K562 (cell line): Measurements from ENCODE around the gene GTSE1. TPM values are rescaled to one million over a fixed set of nuclear protein-coding genes. Genes with fewer than 3 reads are reported as not detected.

Source experiments
- ATAC-seq: fragments of 200-7000 bp; cut with Tn5 transposase; 3 replicates; pipeline ENCODE4 v1.9.1; 2020; ENCODE audit warnings: moderate library complexity
- BruUV-seq: library from RNA; stranded (reverse); fragments of 400-500 nt; replicated peaks from 2 replicates; lab custom pipeline; 2021; lab: Mats Ljungman, UMichigan
- CTCF ChIA-PET: fragments of 300-600 bp; formaldehyde crosslinking; extraction: SDS; loops from one replicate; lab custom pipeline; 2021; ENCODE audit warnings: low intra/inter-chr PET ratio; lab: Yijun Ruan, JAX
- POLR2A ChIA-PET: fragments of 300-600, 350-650 bp; sonication (Branson Sonifier 250); formaldehyde crosslinking; extraction: SDS; loops from one replicate; lab custom pipeline; 2021; ENCODE audit warnings: antibody characterized with exemption, inconsistent platforms; lab: Yijun Ruan, JAX
- DNase-seq, 4 experiments: peaks; one replicate each; pipeline versions ENCODE4 v3.0.0 to v3.0.0-alpha.2; 2011 to 2018; ENCODE audit warnings: low spot score in 3 of 4, mixed read lengths in 3 of 4; ENCODE audit errors: extremely low read depth in 1 of 4
- FAIRE-seq: peaks from 2 replicates; lab custom pipeline; 2011; peaks lifted over from hg19 to GRCh38; lab: Jason Lieb, UNC
- H2AFZ ChIP-seq: 2 replicates; pipeline ENCODE4 v1.6.0; 2011; ENCODE audit warnings: low read depth, low read length, control low read depth, inconsistent platforms
- H3K27ac ChIP-seq: fragments of 200-600 bp; 3 replicates; pipeline ENCODE4 v1.8.0; 2011; ENCODE audit warnings: low read depth, mild to moderate bottlenecking, control low read depth, inconsistent platforms, low read length, moderate library complexity, mixed read lengths; ENCODE audit errors: extremely low read depth
- H3K27me3 ChIP-seq, 2 experiments: fragments of 300-600 bp in 1 of 2; 2 replicates in 1 of 2; 3 replicates in 1 of 2; pipeline versions ENCODE4 v1.6.0 to v1.8.0; 2011; ENCODE audit warnings: inconsistent platforms in 2 of 2, low read length in 2 of 2, mild to moderate bottlenecking in 1 of 2, mixed read lengths in 1 of 2, moderate library complexity in 1 of 2; ENCODE audit not compliant: control insufficient read depth in 2 of 2, insufficient read depth in 2 of 2
- H3K36me3 ChIP-seq: fragments of 300-600 bp; 3 replicates; pipeline ENCODE4 v1.8.0; 2011; ENCODE audit warnings: mild to moderate bottlenecking, low read length, inconsistent platforms; ENCODE audit not compliant: control insufficient read depth, insufficient read depth
- H3K4me1 ChIP-seq, 2 experiments: fragments of 200-600 bp in 1 of 2; replicated peaks in 1 of 2; 2 replicates in 1 of 2; 3 replicates in 1 of 2; pipeline versions ENCODE4 v1.5.1 to v1.8.0; 2011; ENCODE audit warnings: inconsistent platforms in 2 of 2, low read length in 2 of 2, mild to moderate bottlenecking in 1 of 2, mixed read lengths in 1 of 2, moderate library complexity in 1 of 2; ENCODE audit not compliant: control insufficient read depth in 2 of 2, insufficient read depth in 2 of 2
- H3K4me2 ChIP-seq: 2 replicates; pipeline ENCODE4 v1.6.1; 2011; ENCODE audit warnings: low read length, control low read depth, inconsistent platforms, mixed read lengths; ENCODE audit not compliant: insufficient read depth
- H3K4me3 ChIP-seq: fragments of 200-600 bp; sonication (generic), shearing (Covaris generic); 2 replicates; pipeline ENCODE4 v1.5.1; 2016; ENCODE audit warnings: control low read depth, inconsistent platforms
- H3K79me2 ChIP-seq: fragments of 200-600 bp; 3 replicates; pipeline ENCODE4 v1.8.0; 2011; ENCODE audit warnings: low read length, inconsistent platforms; ENCODE audit not compliant: control insufficient read depth, insufficient read depth
- H3K9ac ChIP-seq, 2 experiments: 2 replicates each; pipeline versions ENCODE4 v1.6.0 to v1.6.1; 2011; ENCODE audit warnings: low read depth in 2 of 2, low read length in 2 of 2, control low read depth in 1 of 2, inconsistent platforms in 1 of 2, mild to moderate bottlenecking in 1 of 2, mixed read lengths in 1 of 2; ENCODE audit not compliant: insufficient read depth in 1 of 2
- H3K9me1 ChIP-seq: one replicate; pipeline ENCODE4 v1.6.0; 2011; ENCODE audit warnings: inconsistent platforms, mild to moderate bottlenecking, low read length, moderate library complexity; ENCODE audit not compliant: control insufficient read depth, insufficient read depth
- H3K9me3 ChIP-seq: replicated peaks from 2 replicates; pipeline ENCODE4 v1.5.1; 2011; ENCODE audit warnings: low read depth, low read length, inconsistent platforms; ENCODE audit not compliant: control insufficient read depth, insufficient read depth
- H4K20me1 ChIP-seq: replicated peaks from 2 replicates; pipeline ENCODE4 v1.6.1; 2011; ENCODE audit warnings: low read length, inconsistent platforms, mixed read lengths; ENCODE audit not compliant: control insufficient read depth, insufficient read depth
- PCBP1 ChIP-seq: fragments of 200-400 bp; formaldehyde crosslinking; IDR thresholded peaks from 2 replicates; pipeline ENCODE4 v1.6.1; 2018; ENCODE audit warnings: mild to moderate bottlenecking, low read depth, low read length; ENCODE audit not compliant: poor library complexity, severe bottlenecking
- RBM22 ChIP-seq: fragments of 200-400 bp; formaldehyde crosslinking; IDR thresholded peaks from 2 replicates; pipeline ENCODE4 v1.6.1; 2018; ENCODE audit warnings: low read length, low read depth; ENCODE audit not compliant: poor library complexity, severe bottlenecking
- ZNF165 ChIP-seq: fragments of 250-450 bp; sonication (Bioruptor Pico); IDR thresholded peaks from 2 replicates; pipeline ENCODE4 v1.4.0; 2020; ENCODE audit warnings: borderline replicate concordance
- WGBS: fragments of 100-300 bp; shearing (Covaris generic); methylation state at CpG from one replicate; pipeline ENCODE4 v1.1.6; 2016; ENCODE audit warnings: low coverage, mixed read lengths; ENCODE audit not compliant: insufficient coverage; ENCODE audit errors: missing lambda C conversion rate; 5-methylcytosine and 5-hydroxymethylcytosine counted together
- in situ Hi-C: fragments of 300-500 bp; cut with MboI; formaldehyde crosslinking; loops from 4 replicates; pipeline ENCODE4 v1.15.0; 2018; ENCODE audit warnings: inconsistent platforms, mixed read lengths
- intact Hi-C: fragments of 100-400 bp; cut with micrococcal nuclease; formaldehyde crosslinking; loops from 2 replicates; pipeline ENCODE4 v1.14.2; 2022
- polyA plus RNA-seq, 8 experiments: library from polyadenylated mRNA; depleted of rRNA in 4 of 8; stranded (reverse) in 5 of 8; unstranded in 3 of 8; fragments of >200 nt; fragmentation: Nextera tagmentation in 2 of 8; fragmentation: Illumina TruSeq in 1 of 8; extraction: Ambion mirVana in 2 of 8; extraction: Trizol in 1 of 8; gene quantifications; 2 replicates each; pipeline versions ENCODE4 v1.2.1 to v1.2.3, GENCODE V29; 2011 to 2014; ENCODE audit warnings: inconsistent platforms in 1 of 8, missing spikeins in 1 of 8
- total RNA-seq, 7 experiments: library from RNA; depleted of rRNA in 6 of 7; stranded (reverse); fragments of >200 nt in 6 of 7; fragmentation: Illumina TruSeq in 2 of 7; extraction: Trizol in 2 of 7; gene quantifications; 2 replicates each; pipeline versions ENCODE4 v1.2.1 to v1.2.3, GENCODE V29; 2011 to 2021; ENCODE audit warnings: low replicate concordance in 1 of 7
- TF ChIP-seq, protein P1 (sequence below): IDR thresholded peaks from 2 replicates; pipeline ENCODE4 v1.6.1; 2012; ENCODE audit warnings: low read depth, low read length, improper control_type of control experiment, borderline replicate concordance
- TF ChIP-seq, protein P2 (sequence below): sonication (generic); formaldehyde crosslinking; IDR thresholded peaks from 2 replicates; pipeline ENCODE4 v1.8.1; 2023; ENCODE audit warnings: mild to moderate bottlenecking, missing genetic modification reagents
- TF ChIP-seq, protein P3 (sequence below): fragments of 250-450 bp; sonication (Bioruptor Pico); IDR thresholded peaks from 2 replicates; pipeline ENCODE4 v1.6.1; 2021; ENCODE audit warnings: mild to moderate bottlenecking
- TF ChIP-seq, protein P4 (sequence below): fragments of 450-650 bp; IDR thresholded peaks from 2 replicates; pipeline ENCODE4 v1.6.1; 2017; ENCODE audit warnings: antibody characterized with exemption
- TF ChIP-seq, protein P5 (sequence below): fragments of 250-450 bp; sonication (Bioruptor Pico); IDR thresholded peaks from 2 replicates; pipeline ENCODE4 v1.8.0; 2021; ENCODE audit warnings: moderate library complexity, mild to moderate bottlenecking, inconsistent platforms

GTSE1 gene
- total and polyA plus RNA-seq, 9 of the 15 experiments (the other 6 are each of a cell fraction or from before 2014, with no cell fraction given): 2.5 to 22.5 (median 12.9) TPM

DNA sequence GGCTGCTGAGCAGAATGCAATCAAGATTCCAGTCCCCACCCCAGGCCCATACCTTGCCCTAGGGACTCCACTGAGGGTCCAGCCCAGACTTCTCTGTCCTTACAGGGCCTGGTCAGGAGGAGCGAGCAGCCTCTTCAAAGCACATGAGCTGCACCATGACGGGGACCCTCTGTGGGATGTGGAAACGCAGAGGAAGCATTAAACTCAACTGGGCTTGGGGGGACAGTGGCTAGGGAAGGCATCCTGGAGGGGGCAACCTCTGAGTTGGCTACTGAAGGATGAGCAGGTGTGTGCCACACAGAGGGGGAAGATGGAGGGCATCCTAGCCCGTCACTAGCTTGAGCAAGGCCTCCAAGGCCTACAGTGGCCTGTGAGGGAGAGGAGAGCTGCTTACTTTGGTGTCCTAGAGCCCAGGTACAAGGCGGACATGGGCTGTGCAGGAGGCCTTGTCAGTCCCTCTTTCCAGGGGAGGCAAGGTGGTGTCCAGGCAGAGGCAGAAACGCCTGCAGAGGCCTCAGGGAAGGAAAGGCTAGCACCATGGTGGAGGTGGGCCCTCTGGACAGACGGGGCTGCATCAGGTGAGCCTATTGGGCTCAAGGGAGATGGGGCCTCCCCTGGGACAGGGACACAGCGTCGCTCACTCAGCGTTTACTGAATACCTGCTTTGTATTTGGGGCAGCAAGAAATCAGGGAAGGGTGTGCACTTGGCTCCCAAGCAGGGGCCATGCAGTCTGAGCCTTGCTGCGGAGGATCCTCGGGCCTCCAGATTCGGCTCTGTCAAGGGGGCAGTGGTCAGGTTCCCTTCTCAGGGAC, 14.6 kb upstream of the GTSE1 start:
- H2AFZ ChIP-seq: no peak overlapping the region
- CTCF ChIA-PET: no interaction called here
- no peaks in the 10 kb centered on the region for H3K9me1 ChIP-seq
- FAIRE-seq: no peak
- no peak for DNase-seq
- 87% methylated on average over 6 of the region's 13 CpGs for WGBS
- intact Hi-C loops: no loop called here
- no peaks in the 10 kb centered on the region for H3K9me3 ChIP-seq
- in situ Hi-C loops: no loop called here
- no peak overlapping the region for H3K9ac ChIP-seq
- H4K20me1 ChIP-seq: no peaks in the 10 kb centered on the region
- H3K27me3 ChIP-seq: no peaks in the 10 kb centered on the region
- no peaks in the 10 kb centered on the region for H3K79me2 ChIP-seq
- no peak overlapping the region for H3K27ac ChIP-seq
- no TSS peak for BruUV-seq
- no peak overlapping the region for H3K4me2 ChIP-seq
- peaks cover 75% of the 10 kb centered on the region for H3K36me3 ChIP-seq
- TF ChIP-seq, protein P1, sequence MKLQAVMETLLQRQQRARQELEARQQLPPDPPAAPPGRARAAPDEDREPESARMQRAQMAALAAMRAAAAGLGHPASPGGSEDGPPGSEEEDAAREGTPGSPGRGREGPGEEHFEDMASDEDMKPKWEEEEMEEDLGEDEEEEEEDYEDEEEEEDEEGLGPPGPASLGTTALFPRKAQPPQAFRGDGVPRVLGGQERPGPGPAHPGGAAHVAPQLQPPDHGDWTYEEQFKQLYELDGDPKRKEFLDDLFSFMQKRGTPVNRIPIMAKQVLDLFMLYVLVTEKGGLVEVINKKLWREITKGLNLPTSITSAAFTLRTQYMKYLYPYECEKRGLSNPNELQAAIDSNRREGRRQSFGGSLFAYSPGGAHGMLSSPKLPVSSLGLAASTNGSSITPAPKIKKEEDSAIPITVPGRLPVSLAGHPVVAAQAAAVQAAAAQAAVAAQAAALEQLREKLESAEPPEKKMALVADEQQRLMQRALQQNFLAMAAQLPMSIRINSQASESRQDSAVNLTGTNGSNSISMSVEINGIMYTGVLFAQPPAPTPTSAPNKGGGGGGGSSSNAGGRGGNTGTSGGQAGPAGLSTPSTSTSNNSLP: no peak
- TF ChIP-seq, protein P2, sequence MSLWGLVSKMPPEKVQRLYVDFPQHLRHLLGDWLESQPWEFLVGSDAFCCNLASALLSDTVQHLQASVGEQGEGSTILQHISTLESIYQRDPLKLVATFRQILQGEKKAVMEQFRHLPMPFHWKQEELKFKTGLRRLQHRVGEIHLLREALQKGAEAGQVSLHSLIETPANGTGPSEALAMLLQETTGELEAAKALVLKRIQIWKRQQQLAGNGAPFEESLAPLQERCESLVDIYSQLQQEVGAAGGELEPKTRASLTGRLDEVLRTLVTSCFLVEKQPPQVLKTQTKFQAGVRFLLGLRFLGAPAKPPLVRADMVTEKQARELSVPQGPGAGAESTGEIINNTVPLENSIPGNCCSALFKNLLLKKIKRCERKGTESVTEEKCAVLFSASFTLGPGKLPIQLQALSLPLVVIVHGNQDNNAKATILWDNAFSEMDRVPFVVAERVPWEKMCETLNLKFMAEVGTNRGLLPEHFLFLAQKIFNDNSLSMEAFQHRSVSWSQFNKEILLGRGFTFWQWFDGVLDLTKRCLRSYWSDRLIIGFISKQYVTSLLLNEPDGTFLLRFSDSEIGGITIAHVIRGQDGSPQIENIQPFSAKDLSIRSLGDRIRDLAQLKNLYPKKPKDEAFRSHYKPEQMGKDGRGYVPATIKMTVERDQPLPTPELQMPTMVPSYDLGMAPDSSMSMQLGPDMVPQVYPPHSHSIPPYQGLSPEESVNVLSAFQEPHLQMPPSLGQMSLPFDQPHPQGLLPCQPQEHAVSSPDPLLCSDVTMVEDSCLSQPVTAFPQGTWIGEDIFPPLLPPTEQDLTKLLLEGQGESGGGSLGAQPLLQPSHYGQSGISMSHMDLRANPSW (CRISPR knock-in tag): no peak
- TF ChIP-seq PCBP1 (no peak), RBM22 (no peak), ZNF165 (no peak)
- TF ChIP-seq, protein P3, sequence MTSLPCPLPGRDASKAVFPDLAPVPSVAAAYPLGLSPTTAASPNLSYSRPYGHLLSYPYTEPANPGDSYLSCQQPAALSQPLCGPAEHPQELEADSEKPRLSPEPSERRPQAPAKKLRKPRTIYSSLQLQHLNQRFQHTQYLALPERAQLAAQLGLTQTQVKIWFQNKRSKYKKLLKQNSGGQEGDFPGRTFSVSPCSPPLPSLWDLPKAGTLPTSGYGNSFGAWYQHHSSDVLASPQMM (CRISPR knock-in tag): no peak
- TF ChIP-seq, protein P4, sequence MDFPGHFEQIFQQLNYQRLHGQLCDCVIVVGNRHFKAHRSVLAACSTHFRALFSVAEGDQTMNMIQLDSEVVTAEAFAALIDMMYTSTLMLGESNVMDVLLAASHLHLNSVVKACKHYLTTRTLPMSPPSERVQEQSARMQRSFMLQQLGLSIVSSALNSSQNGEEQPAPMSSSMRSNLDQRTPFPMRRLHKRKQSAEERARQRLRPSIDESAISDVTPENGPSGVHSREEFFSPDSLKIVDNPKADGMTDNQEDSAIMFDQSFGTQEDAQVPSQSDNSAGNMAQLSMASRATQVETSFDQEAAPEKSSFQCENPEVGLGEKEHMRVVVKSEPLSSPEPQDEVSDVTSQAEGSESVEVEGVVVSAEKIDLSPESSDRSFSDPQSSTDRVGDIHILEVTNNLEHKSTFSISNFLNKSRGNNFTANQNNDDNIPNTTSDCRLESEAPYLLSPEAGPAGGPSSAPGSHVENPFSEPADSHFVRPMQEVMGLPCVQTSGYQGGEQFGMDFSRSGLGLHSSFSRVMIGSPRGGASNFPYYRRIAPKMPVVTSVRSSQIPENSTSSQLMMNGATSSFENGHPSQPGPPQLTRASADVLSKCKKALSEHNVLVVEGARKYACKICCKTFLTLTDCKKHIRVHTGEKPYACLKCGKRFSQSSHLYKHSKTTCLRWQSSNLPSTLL: no peak
- TF ChIP-seq, protein P5, sequence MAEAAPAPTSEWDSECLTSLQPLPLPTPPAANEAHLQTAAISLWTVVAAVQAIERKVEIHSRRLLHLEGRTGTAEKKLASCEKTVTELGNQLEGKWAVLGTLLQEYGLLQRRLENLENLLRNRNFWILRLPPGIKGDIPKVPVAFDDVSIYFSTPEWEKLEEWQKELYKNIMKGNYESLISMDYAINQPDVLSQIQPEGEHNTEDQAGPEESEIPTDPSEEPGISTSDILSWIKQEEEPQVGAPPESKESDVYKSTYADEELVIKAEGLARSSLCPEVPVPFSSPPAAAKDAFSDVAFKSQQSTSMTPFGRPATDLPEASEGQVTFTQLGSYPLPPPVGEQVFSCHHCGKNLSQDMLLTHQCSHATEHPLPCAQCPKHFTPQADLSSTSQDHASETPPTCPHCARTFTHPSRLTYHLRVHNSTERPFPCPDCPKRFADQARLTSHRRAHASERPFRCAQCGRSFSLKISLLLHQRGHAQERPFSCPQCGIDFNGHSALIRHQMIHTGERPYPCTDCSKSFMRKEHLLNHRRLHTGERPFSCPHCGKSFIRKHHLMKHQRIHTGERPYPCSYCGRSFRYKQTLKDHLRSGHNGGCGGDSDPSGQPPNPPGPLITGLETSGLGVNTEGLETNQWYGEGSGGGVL (CRISPR knock-in tag): no peak
- TF ChIP-seq, all 486 proteins: peak for 0
- H3K4me3 ChIP-seq: no peak overlapping the region
- peaks cover 0 to 4% of the 10 kb centered on the region in 2 experiments; a peak in 1 of 5 replicates for H3K4me1 ChIP-seq
- no peak for ATAC-seq
- POLR2A ChIA-PET: interaction anchor here (0.6 to 4.3 kb wide), 3 partner anchors 12 to 15 kb away, joined by 3 to 28 read pairs (median 3); partner anchors contain the start of gene TTC38
